GM10266 (cell line): ENCODE data around the gene FMO3.

Experiments
- DNase-seq: peaks from one replicate; pipeline ENCODE4 v3.0.0; 2012; ENCODE audit errors: extremely low spot score
- CTCF ChIP-seq: IDR thresholded peaks from 2 replicates; pipeline ENCODE4 v1.5.1; 2012; ENCODE audit warnings: mild to moderate bottlenecking, low read depth; ENCODE audit not compliant: control insufficient read depth, insufficient read depth; ENCODE audit errors: missing control alignments

Gene FMO3

GRCh38 chr1:171127099-171127498, 36.4 kb downstream of the FMO3 start:
- no peak for TF ChIP-seq CTCF
- no peak for DNase-seq

- TF ChIP-seq CTCF, result no peak
- no peak for DNase-seq
Observed at GRCh38 chr1:171127501-171127900, 36.8 kb downstream of the FMO3 start.

- TF ChIP-seq CTCF, result no peak
- no peak for DNase-seq
Observed at GRCh38 chr1:171128463-171128862, 37.8 kb downstream of the FMO3 start.

DNA sequence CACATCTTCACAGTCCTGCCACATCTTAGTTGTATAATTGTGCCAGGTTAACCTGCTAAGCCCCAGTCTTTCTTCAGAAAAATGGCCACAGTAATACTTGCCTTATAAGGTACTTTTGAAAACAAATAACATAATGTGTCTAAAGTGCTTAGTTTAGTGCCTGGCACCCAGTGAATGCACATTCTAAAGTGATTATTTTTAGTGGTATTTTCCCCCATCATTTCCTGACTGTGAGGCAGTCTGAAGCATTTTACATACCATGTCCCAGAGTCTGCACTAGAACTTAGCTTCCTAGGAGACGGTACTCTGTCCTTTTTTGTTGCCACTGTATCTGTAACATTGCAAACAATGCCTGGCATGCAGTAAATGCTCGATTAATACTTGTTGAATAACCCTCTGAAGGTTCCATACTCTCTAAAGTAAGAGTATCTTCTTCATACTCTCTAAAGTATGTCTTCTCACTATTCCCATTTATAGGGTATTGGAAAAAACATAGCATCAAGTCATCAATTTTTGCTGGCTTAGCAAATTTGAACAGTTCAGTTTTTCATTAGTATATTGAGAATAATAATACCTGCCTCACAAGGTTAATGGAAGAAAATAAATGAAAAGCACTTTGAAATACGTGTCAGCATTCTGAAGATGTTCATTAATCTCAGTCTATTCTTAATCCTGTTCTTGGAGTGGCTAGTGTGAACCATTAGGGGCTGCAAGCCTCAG, 43.7 kb downstream of the FMO3 start:
- TF ChIP-seq CTCF, result no peak

DNA sequence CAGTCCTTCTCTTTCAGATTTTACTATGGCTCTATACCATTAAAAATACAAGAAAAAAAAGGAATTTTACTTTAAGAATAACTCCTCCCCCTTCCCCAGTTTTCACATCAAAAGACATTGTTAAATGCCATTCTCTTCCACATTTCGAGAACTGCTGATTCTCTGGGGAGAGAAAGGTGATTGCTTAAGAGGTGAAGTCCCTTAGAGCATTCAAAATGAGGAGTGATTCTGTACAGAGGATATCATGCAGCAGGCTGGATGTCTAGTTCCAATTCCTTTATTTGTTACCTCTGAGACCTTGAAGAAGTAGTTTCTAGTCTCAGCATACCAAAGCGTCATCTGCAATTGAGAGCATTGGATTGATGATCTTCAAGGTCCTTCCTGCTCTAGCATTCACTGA, 46.9 kb downstream of the FMO3 start:
- no peak for TF ChIP-seq CTCF
- no peak for DNase-seq

More for the DNA sequence above, 43.7 kb downstream of the FMO3 start:
- no peak for DNase-seq

- TF ChIP-seq CTCF, result no peak
- DNase-seq, result no peak
Observed at GRCh38 chr1:171138980-171139379, 48.3 kb downstream of the FMO3 start.

DNA sequence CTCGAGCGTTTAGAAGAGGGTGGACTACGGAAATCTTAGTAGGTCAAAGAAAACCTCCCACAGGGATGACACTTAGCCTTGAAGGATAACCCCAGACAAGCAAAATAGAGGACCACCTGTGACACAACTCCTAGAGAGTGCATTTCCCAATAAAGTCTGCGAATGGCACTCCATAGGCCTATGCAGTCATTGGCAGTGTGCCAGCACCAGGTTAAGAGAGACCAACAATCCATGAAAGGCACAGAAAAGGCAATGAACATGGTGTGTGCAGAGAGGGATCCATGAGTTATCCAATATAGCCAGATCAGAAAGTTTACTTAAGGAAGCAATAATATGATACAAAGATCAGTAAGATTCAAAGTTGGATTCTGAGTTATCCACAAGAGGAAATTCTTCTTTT, 49.2 kb downstream of the FMO3 start:
- TF ChIP-seq CTCF, result no peak
- no peak for DNase-seq
